DMS53 treated with DMSO at 0.1 percent for 48 hours (cell line): Measurements from ENCODE around the gene NPC1L1.
A peak's percentile ranks its signal among the peaks of the same experiment; 100 is the strongest.

Experiments
- DNase-seq: peaks from one replicate; lab custom pipeline; 2025; ENCODE audit not compliant: unreplicated experiment; lab: John Stamatoyannopoulos, UW

The NPC1L1 gene

DNA sequence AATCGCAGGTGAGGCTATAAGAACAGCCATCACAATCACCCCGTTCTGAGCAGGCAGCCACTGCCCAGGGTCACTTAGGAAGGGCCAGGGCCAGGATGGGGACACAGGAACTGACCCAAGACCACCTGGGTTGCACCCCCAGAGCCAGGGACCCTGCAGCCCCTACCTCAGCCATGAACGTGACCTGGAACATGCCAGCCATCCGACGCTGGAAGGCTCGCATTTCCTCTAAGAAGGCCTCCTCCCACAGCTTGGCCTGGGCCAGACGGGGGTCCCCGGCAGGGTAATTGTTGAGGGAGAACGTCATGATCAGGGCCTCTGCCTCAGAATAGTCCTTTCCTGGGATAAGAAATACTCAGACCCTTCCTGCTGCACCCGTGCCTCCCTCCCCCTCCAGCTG, 5.0 kb downstream of the NPC1L1 start:
- no peak for DNase-seq

- no peak for DNase-seq
Measured at GRCh38 chr7:44535348-44536064, 5.6 kb downstream of the NPC1L1 start.

- peak; percentile 72 for DNase-seq
Measured at GRCh38 chr7:44534501-44534900, 6.6 kb downstream of the NPC1L1 start.

DNA sequence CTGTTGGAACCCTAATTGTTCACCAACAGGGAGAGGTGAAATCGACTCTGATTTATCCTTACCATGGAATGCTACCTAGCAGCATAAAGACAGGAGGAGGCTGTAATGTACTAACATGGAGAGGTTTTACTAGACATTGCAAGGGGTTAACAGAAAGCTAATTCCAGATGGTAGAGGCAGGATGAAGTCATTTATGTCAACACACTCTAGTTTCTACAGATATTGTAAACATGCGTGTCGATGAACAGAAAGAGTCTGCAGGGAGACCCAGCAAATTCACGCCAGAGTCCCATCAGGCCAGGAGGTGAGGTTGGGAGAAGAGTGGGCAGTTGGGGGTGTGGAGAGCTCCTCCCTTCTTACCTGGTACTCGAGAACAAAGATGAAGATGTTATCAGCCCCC, 7.0 kb downstream of the NPC1L1 start:
- peak; percentile 94 for DNase-seq

- peak; percentile 87 for DNase-seq
Measured at GRCh38 chr7:44533301-44534055, 7.7 kb downstream of the NPC1L1 start.

- no peak for DNase-seq
Measured at GRCh38 chr7:44531421-44532380, 9.4 kb downstream of the NPC1L1 start.

- peak; percentile 29 for DNase-seq
Measured at GRCh38 chr7:44530990-44531389, 10.1 kb downstream of the NPC1L1 start.

- no peak for DNase-seq
Measured at GRCh38 chr7:44524811-44525388, 16.2 kb downstream of the NPC1L1 start.

DNA sequence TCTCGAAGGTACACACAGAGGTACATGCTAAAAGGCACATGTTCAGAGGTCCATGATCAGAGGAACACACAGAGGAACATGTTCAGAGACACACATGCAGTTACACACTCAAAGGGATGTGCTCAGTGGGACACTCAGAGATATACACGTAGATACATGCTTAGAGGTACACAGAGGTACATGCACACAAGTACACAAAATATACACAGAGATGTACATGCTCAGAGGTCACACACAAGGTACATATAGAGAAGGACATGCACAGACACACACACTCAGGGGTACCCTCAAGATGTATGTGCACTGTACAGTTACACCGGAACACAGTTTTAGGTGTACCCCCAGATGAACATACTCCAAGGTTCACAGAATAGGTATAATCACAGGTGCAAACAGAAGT, 18.8 kb downstream of the NPC1L1 start:
- DNase-seq: no peak

DNA sequence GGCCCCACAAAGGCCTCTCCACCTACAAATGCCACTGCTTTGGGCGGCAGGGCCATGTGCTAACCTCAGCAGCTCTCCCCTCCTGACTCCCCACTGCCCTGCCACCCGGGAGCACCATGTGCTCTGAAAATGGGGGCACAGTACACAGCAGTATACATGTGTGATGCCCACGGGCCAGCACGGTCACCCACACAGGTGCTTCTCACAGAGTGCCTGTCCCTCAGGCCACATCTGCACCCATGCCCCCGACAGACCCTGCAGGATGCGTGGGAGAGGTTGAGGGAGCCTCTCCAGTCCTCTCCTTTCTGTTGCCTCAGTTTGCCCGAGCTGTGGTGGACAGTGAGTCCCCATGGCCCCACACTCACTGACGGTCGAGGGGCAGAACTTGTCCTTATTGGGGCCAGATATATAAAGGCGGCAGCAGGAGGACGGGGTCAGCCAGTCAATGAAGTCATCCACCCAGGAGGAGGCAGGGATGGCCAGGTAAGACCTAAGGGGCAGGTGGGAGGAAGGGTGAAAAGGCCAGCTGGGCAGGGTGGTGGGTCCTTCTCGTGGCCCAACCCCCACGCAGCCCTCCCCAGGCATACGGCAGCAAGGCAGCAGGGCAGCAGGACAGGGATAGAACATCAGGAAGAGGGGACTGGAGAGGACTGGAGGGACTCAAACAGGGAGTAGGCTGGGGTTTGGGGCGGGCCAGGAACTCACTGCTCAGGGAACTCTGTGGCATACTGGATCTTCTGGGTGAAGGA, 19.6 kb downstream of the NPC1L1 start:
- DNase-seq: no peak

DNA sequence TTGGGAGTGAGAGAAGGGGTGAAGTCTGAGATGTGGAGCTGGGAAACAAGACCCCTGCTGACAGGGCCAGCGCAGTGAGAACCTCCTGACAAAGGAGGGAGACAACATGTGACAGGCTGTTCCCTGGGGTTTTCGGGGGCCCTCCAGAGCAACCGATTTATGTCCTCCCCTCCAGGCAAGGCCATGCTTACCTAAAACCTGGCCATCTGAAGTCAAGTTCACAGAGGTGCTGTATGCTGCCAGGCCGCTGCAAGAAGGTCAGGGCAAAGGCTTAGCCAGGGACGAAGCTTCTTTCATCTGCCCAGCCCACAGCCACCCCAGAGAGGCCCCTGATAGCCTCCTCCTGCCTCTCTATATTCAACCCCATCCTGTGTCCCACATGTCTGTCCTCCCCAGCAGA, 20.6 kb downstream of the NPC1L1 start:
- DNase-seq: no peak

GRCh38 chr7:44519546-44519945, 21.6 kb downstream of the NPC1L1 start:
- no peak for DNase-seq

- no peak for DNase-seq
Measured at GRCh38 chr7:44518761-44519160, 22.4 kb downstream of the NPC1L1 start.

DNA sequence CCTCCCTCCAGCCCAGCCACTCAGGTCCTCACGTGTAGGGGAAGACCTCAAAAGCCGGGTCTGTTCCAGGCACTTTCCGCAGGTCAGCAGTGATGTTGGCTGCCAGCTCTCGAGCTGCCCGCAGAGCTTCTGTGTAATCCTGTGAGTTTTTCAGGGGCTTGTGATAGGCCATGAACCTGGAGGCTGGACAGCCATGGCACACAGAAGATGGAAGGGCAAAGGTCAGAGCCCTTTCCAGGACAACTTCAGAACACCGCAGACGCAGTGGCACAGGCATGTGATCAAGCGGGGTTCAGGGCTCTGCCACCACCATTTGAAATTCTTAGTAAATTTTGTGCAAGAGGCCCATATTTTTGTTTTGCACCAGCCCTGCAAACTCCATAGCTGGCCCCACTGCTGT, 24.0 kb downstream of the NPC1L1 start:
- no peak for DNase-seq

- DNase-seq: no peak
Measured at GRCh38 chr7:44515590-44516268, 25.4 kb downstream of the NPC1L1 start.

DNA sequence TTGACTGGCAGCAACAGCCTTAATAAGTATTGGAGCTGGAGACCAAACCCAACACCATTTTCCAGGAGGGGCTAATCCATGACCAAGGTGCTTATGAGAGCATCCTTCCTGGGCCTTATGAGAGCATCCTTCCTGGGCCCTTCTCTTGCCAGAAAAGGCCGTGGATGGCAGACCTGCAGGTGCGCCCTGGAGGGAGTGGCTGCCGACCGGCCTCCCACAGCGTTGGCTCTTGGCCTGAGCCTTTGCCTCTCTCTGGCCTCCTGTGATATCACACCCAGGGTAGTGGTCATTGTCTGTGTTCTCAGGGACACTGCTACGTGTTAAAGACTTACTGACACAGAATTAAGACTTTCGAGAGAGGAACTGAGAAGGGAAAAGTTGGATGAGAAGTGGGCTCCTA, 28.4 kb downstream of the NPC1L1 start:
- no peak for DNase-seq

- no peak for DNase-seq
Measured at GRCh38 chr7:44511863-44512468, 29.2 kb downstream of the NPC1L1 start.

GRCh38 chr7:44511236-44511635, 29.9 kb downstream of the NPC1L1 start:
- no peak for DNase-seq

DNA sequence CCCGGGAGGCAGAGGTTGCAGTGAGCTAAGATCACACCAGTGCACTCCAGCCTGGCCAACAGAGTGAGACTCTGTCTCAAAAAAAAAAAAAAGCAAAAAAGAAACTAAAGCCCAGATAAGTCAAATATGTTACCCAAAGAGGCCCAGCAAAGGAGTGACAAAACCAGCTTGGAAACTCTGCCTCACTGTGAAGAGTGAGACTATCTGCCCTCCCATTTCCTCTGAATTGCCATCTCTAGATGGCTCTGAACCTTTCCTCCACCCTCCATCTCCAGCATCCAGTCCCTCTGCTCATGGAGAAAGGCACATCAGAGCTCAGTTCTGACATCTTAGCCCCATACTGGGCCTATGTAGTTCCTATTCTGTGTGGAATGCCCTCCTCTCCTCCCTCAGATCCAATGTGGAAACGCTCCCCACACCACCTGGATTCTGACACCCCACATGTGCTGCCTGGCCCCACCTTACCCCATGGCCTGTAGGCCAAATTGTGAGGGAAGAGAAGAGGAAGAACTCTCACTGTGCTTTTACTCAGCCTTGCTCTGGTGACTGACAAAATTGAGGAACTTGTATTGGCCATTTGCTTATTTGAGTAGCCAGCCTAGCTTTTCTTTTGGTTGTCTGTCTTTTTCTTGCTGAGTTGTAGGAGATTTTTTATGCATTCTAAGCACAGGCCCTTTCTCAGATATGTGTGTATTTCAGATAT, 32.7 kb downstream of the NPC1L1 start:
- no peak for DNase-seq
